CD4-positive, alpha-beta T cell treated with Interleukin-12 subunit alpha and Interleukin-12 subunit beta, for 1 hour (primary cell): ENCODE results near the gene PTPRN2.

Source experiments
- DNase-seq: peaks from one replicate; pipeline ENCODE4 v3.0.0-alpha.2; 2020

Gene PTPRN2

GRCh38 chr7:157813741-157814661 lies 773.6 kb downstream of the PTPRN2 start:
- no peak for DNase-seq

GRCh38 chr7:157813053-157813452 lies 774.6 kb downstream of the PTPRN2 start:
- no peak for DNase-seq

GRCh38 chr7:157811946-157812345 lies 775.7 kb downstream of the PTPRN2 start:
- DNase-seq, result no peak

- DNase-seq, result no peak
Measured at GRCh38 chr7:157809863-157810851, 777.5 kb downstream of the PTPRN2 start.

- DNase-seq, result no peak
Measured at GRCh38 chr7:157809154-157809862, 778.3 kb downstream of the PTPRN2 start.

- DNase-seq, result no peak
Measured at GRCh38 chr7:157808042-157808441, 779.6 kb downstream of the PTPRN2 start.

- no peak for DNase-seq
Measured at GRCh38 chr7:157807510-157807909, 780.1 kb downstream of the PTPRN2 start.

GRCh38 chr7:157806711-157807110 lies 780.9 kb downstream of the PTPRN2 start:
- DNase-seq, result no peak

- no peak for DNase-seq
Measured at GRCh38 chr7:157805713-157806112, 781.9 kb downstream of the PTPRN2 start.

- DNase-seq, result no peak
Measured at GRCh38 chr7:157803906-157804305, 783.7 kb downstream of the PTPRN2 start.

- no peak for DNase-seq
Measured at GRCh38 chr7:157801971-157802675, 785.5 kb downstream of the PTPRN2 start.

GRCh38 chr7:157801113-157801512 lies 786.5 kb downstream of the PTPRN2 start:
- DNase-seq, result no peak

- DNase-seq, result no peak
Measured at GRCh38 chr7:157800281-157800680, 787.3 kb downstream of the PTPRN2 start.

- DNase-seq, result no peak
Measured at GRCh38 chr7:157799076-157799685, 788.4 kb downstream of the PTPRN2 start.

- no peak for DNase-seq
Measured at GRCh38 chr7:157797361-157797760, 790.3 kb downstream of the PTPRN2 start.

GRCh38 chr7:157796846-157797245 lies 790.8 kb downstream of the PTPRN2 start:
- DNase-seq, result no peak

GRCh38 chr7:157795643-157796042 lies 792.0 kb downstream of the PTPRN2 start:
- no peak for DNase-seq

- DNase-seq, result no peak
Measured at GRCh38 chr7:157795199-157795598, 792.4 kb downstream of the PTPRN2 start.

- no peak for DNase-seq
Measured at GRCh38 chr7:157794746-157795065, 792.9 kb downstream of the PTPRN2 start.

- DNase-seq, result no peak
Measured at GRCh38 chr7:157793973-157794745, 793.5 kb downstream of the PTPRN2 start.

GRCh38 chr7:157793087-157793353 lies 794.6 kb downstream of the PTPRN2 start:
- no peak for DNase-seq
